NCI-H1417 treated with DMSO at 0.1 percent for 48 hours (cell line): Measurements from ENCODE around the gene WDR55.
"Not testable (repeated sequence)": the region's sequence is repeated elsewhere in the genome, so short reads cannot be mapped to it uniquely, and the experiment has no call there.

Source experiments
- DNase-seq: peaks from one replicate; lab custom pipeline; 2025; lab: John Stamatoyannopoulos, UW

Gene WDR55

DNA sequence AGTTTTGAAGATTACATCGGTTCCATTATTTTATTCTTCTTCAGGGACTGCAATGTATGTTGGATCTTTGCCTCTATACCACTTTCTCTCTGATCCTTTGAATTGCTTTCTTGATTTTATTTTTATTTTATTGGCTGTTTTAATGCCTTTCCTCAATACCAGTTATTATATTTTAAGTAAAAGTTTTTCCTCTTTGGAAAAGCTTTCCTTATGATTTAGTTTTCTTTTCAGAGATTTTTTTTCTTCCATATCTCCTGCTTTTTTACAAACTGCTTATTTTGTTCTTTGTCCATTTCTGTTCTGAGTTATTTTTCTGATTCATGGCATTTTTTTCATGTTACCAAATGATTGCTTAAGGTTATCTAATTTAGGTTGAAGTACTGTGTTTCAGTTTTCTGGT, 47.1 kb downstream of the WDR55 start:
- DNase-seq: no peak

DNA sequence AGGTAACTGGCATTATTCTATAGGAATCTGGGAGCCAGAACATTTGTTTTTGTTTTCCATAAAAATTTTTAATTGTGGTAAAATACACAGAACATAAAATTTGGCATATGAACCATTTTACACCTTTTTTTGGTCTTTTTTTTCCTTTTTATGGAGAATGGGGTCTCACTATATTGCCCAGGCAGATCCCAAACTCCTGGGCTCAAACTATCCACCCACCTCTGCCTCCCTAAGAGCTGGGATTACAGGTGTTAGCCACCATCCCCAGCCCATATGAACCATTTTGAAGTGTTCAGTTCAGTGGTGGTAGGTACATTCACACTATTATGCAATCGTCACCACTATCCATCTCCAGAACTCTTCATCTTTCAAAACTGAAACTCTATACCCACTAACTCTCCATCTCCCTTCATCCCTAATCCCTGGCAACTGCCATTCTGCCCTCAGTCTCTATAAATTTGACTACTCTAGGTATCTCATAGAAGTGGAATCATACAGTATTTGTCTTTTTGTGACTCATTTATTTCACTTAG, 48.9 kb downstream of the WDR55 start:
- no peak for DNase-seq

DNA sequence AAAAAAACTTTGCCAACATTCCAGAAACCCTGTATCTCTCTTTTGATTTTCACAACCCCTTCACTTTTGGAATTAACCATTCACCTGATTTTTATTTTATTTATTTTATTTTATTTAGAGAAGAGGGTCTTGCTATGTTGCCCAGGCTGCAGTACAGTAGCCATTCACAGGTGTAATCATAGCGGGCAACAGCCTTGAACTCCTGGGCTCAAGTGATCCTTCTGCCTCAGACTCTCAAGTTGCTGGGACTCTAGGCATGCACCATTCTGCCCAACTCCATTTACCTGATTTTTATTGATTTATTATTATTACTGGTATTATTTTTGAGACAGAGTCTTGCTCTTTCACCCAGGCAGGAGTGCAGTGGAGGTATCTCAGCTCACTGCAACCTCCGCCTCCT, 51.5 kb downstream of the WDR55 start:
- not testable (repeated sequence) for DNase-seq

DNA sequence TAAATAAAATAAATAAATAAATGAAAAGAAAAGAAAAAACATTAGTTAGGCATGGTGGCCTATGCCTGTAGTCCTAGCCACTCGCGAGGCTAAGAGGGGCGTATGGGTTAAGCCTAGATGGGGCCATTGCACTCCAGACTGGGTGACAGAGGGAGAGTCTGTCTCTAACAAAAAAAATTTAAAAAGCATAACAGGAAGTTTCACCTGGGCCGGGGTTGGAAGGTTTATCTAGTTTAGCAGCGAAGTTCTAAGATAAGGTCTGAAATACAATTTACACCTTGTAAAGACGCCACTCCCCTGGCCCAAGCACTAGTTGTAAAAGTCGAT, 53.5 kb downstream of the WDR55 start:
- no peak for DNase-seq

DNA sequence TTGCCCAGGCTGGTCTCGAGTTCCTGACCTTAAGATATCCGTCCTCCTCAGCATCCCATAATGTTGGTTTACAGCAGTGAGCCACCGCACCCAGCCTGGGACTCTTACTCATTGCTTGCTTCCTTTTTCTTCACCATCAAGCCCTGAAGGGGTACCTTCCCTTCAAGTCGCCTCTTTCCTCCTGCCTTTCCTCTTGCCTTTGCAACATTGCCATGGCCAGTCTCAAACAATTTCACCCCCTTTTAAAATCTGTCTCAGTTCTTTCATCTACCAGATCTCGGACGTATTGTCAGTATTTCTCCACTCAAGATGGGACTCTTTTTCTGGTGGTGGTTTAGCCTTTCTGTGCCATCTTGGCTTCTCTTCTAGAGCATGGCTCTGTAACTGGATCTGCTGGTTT, 56.0 kb downstream of the WDR55 start:
- not testable (repeated sequence) for DNase-seq

DNA sequence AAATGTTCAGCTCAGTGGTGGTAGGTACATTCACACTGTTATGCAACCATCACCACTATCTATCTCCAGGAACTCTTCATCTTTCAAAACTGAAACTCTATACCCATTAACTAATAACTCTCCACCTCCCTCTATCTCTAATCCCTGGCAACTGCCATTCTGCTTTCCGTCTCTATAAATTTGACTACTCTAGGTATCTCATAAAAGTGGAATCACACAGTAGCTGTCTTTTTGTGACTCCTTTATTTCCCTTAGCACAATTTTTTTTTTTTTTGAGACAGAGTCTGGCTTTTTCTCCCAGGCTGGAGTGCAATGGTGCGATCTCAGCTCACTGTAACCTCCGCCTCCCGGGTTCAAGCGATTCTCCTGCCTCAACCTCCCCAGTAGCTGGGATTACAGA, 56.7 kb downstream of the WDR55 start:
- not testable (repeated sequence) for DNase-seq
